HFF-Myc (cell line): ENCODE results near the gene USP4.

ENCODE experiments used
- DNase-seq: peaks from one replicate; pipeline ENCODE4 v3.0.0-alpha.2; 2011; ENCODE audit warnings: low read depth; ENCODE audit errors: extremely low read depth
- H3K4me3 ChIP-seq: replicated peaks from 2 replicates; pipeline ENCODE4 v1.5.1; 2011; ENCODE audit warnings: low read depth, mild to moderate bottlenecking, control low read depth, low read length
- TF ChIP-seq, protein P1 (sequence below): IDR thresholded peaks from 2 replicates; pipeline ENCODE4 v1.5.1; 2012; ENCODE audit warnings: mild to moderate bottlenecking, low read depth, low read length, control low read depth; ENCODE audit errors: missing control alignments

Gene USP4

DNA sequence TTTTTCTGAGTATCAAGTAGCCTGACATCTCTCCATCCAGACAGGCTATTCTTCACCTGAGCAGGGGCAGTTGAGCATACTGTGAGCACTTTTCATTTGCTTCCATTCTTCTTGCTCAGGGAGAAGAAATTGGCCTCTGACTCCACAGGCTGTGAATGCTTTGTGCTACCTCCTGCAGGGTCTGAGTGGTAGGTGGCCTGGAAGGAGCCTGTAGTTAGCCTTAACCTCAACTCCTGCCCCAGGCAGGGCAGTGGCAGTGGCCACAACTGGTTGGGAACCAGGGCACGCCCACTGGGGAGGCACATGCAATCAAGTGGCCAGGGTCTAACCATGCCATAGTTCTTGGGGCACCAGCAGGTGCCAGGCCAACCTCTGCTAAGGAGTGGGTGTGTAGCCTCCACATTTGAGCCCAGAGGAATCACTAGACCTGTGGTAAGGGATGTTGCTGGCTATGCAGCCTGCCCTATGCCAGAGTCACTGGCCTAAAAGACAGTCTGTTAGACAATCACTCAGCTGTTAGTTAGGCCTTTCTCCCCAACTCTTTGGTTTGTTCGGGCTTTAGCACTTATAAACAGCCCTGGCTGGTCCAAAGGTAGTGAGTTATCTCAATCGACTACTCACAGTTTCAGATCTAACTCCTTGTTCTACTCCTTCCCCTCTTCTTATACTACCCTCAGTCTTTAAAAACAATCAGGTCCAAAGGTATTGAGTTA, 70.3 kb downstream of the USP4 start:
- DNase-seq: no peak
- no peak overlapping the region for H3K4me3 ChIP-seq
- TF ChIP-seq, protein P1, sequence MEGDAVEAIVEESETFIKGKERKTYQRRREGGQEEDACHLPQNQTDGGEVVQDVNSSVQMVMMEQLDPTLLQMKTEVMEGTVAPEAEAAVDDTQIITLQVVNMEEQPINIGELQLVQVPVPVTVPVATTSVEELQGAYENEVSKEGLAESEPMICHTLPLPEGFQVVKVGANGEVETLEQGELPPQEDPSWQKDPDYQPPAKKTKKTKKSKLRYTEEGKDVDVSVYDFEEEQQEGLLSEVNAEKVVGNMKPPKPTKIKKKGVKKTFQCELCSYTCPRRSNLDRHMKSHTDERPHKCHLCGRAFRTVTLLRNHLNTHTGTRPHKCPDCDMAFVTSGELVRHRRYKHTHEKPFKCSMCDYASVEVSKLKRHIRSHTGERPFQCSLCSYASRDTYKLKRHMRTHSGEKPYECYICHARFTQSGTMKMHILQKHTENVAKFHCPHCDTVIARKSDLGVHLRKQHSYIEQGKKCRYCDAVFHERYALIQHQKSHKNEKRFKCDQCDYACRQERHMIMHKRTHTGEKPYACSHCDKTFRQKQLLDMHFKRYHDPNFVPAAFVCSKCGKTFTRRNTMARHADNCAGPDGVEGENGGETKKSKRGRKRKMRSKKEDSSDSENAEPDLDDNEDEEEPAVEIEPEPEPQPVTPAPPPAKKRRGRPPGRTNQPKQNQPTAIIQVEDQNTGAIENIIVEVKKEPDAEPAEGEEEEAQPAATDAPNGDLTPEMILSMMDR: no peak

DNA sequence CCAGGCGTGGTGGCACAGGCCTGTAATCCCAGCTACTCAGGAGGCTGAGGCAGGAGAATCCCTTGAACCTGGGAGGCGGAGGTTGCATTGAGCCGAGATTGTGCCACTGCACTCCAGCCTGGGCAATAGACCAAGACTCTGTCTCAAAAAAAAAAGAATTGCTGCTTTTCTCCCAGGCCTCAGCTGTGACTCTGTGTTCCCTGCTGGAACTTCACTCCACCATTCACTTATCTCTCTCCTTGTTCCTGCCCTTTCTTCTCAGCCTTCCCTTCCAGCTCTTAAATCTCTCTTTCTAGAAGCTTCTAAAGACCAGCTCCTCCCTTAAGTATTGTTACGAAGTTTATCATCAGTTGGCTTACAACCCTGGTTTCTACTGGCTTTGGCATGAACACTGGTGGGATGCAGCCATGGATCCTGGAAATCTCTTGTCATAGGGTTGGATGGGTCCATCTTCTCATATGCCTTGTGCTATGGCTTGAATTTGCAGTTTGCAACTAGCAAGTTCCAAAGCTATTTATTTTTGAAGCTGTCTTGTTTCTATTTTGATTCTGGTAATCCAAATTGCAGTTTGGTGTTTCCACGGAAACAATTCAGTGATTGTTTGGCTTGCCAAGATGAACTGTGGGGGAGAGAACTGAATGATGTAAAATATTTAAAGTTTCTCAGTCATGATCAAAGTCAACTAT, 73.3 kb downstream of the USP4 start:
- no peak overlapping the region for H3K4me3 ChIP-seq
- TF ChIP-seq, protein P1: no peak
- no peak for DNase-seq

DNA sequence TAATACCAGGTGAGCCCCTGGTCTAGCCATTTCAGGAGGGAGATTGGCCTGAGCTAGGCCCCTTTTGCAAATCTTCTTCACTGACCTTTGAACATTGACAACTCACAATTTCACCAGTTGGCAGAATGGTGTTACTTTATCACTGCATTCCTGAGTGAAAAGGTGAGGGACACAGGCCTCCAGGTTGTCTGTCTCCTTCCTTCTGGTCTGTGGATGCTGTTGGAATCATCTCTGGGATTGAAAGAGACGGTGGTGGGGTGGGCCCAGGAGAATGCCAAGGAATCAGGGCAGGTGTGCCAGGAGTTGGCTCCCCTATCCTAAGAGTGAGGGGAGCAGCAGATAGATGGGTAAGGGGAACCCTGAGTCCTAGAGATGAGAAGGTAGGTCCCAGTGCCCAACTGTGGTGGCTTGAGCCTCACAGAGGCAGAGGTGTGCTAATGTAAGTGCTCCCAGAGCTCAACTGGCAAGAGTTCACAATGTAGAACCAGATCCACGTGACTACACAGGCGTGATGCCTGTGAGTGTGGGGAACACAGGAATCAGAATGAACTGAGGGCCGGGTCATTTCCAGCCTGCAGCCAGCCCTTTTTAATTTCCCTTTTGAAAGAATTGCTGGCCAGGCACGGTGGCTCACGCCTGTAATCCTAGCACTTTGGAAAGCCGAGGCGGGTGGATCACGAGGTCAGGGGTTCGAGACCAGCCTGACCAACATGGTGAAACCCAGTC, 74.0 kb downstream of the USP4 start:
- TF ChIP-seq, protein P1: no peak
- no peak for DNase-seq
- H3K4me3 ChIP-seq: no peak overlapping the region

DNA sequence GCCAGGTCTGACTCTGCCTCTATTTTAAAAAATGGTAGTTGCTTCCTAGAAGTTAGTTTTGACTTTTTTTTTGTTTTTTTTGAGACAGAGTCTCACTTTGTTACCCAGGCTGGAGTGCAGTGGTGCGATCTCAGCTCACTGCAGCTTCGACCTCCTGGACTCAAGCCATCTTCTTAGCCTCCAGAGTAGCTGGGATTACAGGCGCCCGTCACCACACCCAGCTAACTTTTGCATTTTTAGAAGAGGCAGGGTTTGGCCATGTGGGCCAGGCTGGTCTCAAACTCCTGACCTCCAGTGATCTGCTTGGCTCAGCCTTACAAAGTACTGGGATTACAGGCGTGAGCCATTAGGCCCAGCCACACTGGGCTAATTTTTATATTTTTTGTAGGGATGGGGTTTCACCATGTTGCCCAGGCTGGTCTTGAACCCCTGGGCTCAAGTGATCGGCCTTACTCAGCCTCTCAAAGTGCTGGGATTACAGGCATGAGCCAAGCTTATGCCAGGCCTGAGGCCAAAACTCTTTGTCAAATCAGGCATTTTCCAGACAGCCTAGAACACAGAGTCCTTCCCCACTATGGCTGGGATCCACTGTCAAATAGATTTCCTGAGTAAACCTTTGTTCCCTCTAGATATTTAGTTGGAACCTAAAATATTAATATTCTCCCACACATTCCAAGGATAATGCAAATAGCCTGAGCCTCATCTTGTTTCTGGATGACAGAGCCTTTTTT, 76.5 kb downstream of the USP4 start:
- DNase-seq: no peak
- H3K4me3 ChIP-seq: no peak overlapping the region
- TF ChIP-seq, protein P1: no peak

DNA sequence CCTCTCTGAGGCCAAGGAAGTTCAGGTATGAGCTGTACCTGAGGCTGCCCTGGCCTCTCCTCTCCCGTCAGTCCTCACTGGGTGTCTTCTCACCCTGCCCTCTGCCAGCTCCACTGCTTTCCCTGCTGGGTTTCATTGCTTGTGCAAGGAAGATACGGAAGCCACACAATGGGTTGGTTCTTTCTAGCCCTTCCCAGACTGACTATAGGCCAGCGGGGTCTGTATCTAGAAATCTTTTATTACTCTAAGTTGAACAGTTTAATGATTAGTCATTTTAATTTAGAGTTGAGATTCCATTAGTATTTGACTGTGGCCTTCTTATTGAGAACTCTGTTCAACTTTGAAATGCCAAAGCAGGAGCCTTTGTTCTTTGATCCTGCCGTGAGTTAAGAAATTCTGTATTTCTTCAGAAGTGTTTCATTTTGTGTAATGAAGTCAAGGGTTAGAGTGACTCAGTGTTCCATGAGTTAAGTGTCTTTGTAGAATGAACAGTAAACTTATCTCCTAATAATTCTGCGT, 79.0 kb downstream of the USP4 start:
- H3K4me3 ChIP-seq: no peak overlapping the region
- TF ChIP-seq, protein P1: no peak
- DNase-seq: no peak

DNA sequence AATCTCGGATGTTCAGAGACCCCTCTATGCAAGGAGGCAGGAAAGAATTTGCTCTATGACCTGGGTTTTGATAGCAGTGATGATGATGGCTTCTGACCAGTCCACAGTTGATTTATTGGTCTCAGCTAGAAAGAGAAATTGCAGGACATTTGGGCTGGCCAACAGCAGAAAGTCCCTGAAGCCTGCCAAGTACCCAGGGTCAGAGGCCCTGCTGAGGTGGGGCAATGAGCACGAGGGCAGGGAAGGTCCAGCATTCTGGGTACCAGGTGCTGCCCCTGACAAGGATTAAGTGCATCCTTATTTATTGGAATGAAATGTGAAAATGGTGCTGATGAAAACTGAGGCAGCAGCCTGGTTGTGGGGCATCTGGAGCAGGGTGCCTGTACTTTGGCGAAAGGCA, 82.7 kb downstream of the USP4 start:
- TF ChIP-seq, protein P1: no peak
- H3K4me3 ChIP-seq: no peak overlapping the region
- no peak for DNase-seq
